SK-N-SH (cell line): ENCODE data around the gene GATC.

Experiments used
- CTCF ChIP-seq: fragments of 200-600 bp; sonication (generic); IDR thresholded peaks from 2 replicates; pipeline ENCODE4 v1.6.1; 2017; ENCODE audit warnings: antibody characterized with exemption, mild to moderate bottlenecking, moderate library complexity
- MXI1 ChIP-seq: IDR thresholded peaks from 2 replicates; pipeline ENCODE4 v1.6.1; 2012; ENCODE audit warnings: mild to moderate bottlenecking, low read depth, low read length, improper control_type of control experiment
- RCOR1 ChIP-seq: fragments of 150-350 bp; IDR thresholded peaks from 2 replicates; pipeline ENCODE4 v1.6.1; 2017; ENCODE audit warnings: antibody characterized with exemption, low read length
- TAF1 ChIP-seq: IDR thresholded peaks from 2 replicates; pipeline ENCODE4 v1.6.1; 2012; ENCODE audit warnings: low read depth, mild to moderate bottlenecking, low read length, moderate library complexity, borderline replicate concordance

- TF ChIP-seq CTCF (no peak), TAF1 (no peak), MXI1 (no peak), RCOR1 (no peak)
Measured at GRCh38 chr12:120489018-120489417, 42.8 kb downstream of the GATC start.
